ENCODE data around the gene SOX18. TPM values are rescaled to one million over a fixed set of nuclear protein-coding genes. Genes with fewer than 3 reads are reported as not detected.

SOX18 gene
- total and polyA plus RNA-seq, 2 of the 8 experiments (the other 6 are each of a cell fraction or from before 2014, with no cell fraction given): 0.09 TPM; not detected in 1

GRCh38 chr20:64078934-64079272, 29.5 kb upstream of the SOX18 start (continued):
- TF ChIP-seq, protein P1, sequence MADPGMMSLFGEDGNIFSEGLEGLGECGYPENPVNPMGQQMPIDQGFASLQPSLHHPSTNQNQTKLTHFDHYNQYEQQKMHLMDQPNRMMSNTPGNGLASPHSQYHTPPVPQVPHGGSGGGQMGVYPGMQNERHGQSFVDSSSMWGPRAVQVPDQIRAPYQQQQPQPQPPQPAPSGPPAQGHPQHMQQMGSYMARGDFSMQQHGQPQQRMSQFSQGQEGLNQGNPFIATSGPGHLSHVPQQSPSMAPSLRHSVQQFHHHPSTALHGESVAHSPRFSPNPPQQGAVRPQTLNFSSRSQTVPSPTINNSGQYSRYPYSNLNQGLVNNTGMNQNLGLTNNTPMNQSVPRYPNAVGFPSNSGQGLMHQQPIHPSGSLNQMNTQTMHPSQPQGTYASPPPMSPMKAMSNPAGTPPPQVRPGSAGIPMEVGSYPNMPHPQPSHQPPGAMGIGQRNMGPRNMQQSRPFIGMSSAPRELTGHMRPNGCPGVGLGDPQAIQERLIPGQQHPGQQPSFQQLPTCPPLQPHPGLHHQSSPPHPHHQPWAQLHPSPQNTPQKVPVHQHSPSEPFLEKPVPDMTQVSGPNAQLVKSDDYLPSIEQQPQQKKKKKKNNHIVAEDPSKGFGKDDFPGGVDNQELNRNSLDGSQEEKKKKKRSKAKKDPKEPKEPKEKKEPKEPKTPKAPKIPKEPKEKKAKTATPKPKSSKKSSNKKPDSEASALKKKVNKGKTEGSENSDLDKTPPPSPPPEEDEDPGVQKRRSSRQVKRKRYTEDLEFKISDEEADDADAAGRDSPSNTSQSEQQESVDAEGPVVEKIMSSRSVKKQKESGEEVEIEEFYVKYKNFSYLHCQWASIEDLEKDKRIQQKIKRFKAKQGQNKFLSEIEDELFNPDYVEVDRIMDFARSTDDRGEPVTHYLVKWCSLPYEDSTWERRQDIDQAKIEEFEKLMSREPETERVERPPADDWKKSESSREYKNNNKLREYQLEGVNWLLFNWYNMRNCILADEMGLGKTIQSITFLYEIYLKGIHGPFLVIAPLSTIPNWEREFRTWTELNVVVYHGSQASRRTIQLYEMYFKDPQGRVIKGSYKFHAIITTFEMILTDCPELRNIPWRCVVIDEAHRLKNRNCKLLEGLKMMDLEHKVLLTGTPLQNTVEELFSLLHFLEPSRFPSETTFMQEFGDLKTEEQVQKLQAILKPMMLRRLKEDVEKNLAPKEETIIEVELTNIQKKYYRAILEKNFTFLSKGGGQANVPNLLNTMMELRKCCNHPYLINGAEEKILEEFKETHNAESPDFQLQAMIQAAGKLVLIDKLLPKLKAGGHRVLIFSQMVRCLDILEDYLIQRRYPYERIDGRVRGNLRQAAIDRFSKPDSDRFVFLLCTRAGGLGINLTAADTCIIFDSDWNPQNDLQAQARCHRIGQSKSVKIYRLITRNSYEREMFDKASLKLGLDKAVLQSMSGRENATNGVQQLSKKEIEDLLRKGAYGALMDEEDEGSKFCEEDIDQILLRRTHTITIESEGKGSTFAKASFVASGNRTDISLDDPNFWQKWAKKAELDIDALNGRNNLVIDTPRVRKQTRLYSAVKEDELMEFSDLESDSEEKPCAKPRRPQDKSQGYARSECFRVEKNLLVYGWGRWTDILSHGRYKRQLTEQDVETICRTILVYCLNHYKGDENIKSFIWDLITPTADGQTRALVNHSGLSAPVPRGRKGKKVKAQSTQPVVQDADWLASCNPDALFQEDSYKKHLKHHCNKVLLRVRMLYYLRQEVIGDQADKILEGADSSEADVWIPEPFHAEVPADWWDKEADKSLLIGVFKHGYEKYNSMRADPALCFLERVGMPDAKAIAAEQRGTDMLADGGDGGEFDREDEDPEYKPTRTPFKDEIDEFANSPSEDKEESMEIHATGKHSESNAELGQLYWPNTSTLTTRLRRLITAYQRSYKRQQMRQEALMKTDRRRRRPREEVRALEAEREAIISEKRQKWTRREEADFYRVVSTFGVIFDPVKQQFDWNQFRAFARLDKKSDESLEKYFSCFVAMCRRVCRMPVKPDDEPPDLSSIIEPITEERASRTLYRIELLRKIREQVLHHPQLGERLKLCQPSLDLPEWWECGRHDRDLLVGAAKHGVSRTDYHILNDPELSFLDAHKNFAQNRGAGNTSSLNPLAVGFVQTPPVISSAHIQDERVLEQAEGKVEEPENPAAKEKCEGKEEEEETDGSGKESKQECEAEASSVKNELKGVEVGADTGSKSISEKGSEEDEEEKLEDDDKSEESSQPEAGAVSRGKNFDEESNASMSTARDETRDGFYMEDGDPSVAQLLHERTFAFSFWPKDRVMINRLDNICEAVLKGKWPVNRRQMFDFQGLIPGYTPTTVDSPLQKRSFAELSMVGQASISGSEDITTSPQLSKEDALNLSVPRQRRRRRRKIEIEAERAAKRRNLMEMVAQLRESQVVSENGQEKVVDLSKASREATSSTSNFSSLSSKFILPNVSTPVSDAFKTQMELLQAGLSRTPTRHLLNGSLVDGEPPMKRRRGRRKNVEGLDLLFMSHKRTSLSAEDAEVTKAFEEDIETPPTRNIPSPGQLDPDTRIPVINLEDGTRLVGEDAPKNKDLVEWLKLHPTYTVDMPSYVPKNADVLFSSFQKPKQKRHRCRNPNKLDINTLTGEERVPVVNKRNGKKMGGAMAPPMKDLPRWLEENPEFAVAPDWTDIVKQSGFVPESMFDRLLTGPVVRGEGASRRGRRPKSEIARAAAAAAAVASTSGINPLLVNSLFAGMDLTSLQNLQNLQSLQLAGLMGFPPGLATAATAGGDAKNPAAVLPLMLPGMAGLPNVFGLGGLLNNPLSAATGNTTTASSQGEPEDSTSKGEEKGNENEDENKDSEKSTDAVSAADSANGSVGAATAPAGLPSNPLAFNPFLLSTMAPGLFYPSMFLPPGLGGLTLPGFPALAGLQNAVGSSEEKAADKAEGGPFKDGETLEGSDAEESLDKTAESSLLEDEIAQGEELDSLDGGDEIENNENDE (IDR thresholded peaks at IDR 0.05; ENCODE audit: insufficient replicate concordance, low read length): no peak
- TF ChIP-seq TEAD4 (IDR thresholded peaks at IDR 0.05; ENCODE audit: low read depth, low read length): no peak
- no peak for TF ChIP-seq GTF2F1 (IDR thresholded peaks at IDR 0.05; ENCODE audit: borderline replicate concordance, low read depth, low read length)
- TF ChIP-seq KDM1A (IDR thresholded peaks at IDR 0.05; ENCODE audit: borderline replicate concordance, low read length): no peak
- no peak for TF ChIP-seq CBX5 (IDR thresholded peaks at IDR 0.05; ENCODE audit: low read depth, low read length)
- no peak for TF ChIP-seq RNF2 (IDR thresholded peaks at IDR 0.05; ENCODE audit: borderline replicate concordance, low read depth, low read length, missing control alignments, poor library complexity, severe bottlenecking)
- no peak for TF ChIP-seq SP2 (IDR thresholded peaks at IDR 0.05; ENCODE audit: low read length)
- no peak for TF ChIP-seq EGR1 (IDR thresholded peaks at IDR 0.05; ENCODE audit: borderline replicate concordance, low read depth, low read length)
- TF ChIP-seq SAP30 (IDR thresholded peaks at IDR 0.05; ENCODE audit: insufficient read depth, insufficient replicate concordance, low read length): no peak
- no peak for TF ChIP-seq ATF3 (IDR thresholded peaks at IDR 0.05; ENCODE audit: insufficient read depth, low read depth, low read length)
- TF ChIP-seq SUZ12 (IDR thresholded peaks at IDR 0.05; ENCODE audit: low read length): no peak

Measured in H1 (cell line).